GM10266 (cell line): Measurements from ENCODE around the gene SEPHS2.

Experiments
- DNase-seq: peaks from one replicate; pipeline ENCODE4 v3.0.0; 2012; ENCODE audit errors: extremely low spot score
- CTCF ChIP-seq: IDR thresholded peaks from 2 replicates; pipeline ENCODE4 v1.5.1; 2012; ENCODE audit warnings: mild to moderate bottlenecking, low read depth; ENCODE audit not compliant: control insufficient read depth, insufficient read depth; ENCODE audit errors: missing control alignments

Gene SEPHS2

GRCh38 chr16:30438835-30439234 is 6.8 kb downstream of the SEPHS2 start:
- no peak for DNase-seq
- no peak for TF ChIP-seq CTCF

- DNase-seq = no peak
- no peak for TF ChIP-seq CTCF
These were observed 8.1 kb downstream of the SEPHS2 start for GRCh38 chr16:30437511-30438046.

DNA sequence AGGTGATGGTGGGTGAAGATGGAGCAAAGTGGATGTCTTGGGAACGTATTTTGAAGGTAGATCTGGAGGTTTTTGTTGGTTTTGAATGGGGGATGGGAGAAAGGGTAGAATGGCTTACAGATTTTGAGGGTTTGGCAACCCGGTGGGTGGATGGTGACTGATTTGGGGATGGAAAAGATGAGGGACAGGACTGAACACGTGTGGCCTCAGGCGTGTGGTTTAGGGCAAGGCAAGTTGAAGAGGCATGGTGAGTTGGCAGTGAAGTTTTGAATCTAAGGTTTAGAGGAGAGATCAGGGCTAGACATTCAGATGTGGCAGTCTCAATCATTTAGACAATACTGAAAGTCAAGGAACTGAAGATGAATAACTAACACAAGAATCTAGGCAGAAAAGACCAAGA is 10.8 kb downstream of the SEPHS2 start:
- TF ChIP-seq CTCF = no peak
- no peak for DNase-seq

DNA sequence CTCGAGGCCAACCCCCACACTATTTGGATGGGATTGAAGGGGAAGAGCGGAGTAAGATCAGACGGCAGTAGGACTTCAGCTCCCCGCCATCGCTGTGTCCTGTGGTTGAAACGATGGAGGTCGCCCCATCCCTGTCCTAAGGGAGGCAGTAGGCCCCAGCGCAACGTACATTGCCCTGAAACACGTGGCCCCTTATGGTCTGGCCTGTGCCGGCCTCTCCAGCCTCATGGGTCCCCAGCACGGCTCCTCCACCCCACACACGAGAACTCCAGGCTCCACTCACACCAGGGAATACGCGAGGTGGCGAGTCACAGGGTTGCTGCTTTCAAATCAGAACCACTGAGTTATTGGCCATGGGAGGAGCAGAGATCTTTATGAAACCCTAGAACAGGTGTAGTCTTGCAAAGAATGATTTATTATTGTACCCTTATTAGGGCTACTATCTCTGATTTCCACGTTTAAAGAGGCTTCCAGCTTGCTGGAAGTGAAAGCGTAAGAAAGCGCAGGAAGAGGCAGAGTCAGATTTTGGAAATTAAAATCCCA is 15.2 kb downstream of the SEPHS2 start:
- peak; percentile 37 for TF ChIP-seq CTCF
- no peak for DNase-seq

- peak; percentile 91 for DNase-seq
- peak; percentile 82 for TF ChIP-seq CTCF
These were observed 15.8 kb downstream of the SEPHS2 start, which contains the start of gene DCTPP1 for GRCh38 chr16:30429678-30430427. Gene DCTPP1 (minus strand): TSS chr16:30430030. CDS start chr16:30429980, 50 bp downstream.

DNA sequence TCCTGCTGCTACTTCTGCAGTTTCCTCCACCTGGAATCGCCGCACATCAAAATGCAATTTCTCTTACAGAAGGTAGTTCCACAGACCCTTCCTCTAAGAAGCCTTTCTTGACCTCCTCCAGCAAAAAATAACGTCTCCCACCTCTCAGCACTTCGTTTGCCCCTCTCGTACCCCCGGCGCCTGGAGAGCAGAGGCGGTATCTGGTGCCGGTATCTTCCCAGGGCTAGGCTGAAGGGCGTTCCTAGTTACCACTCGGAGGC is 16.3 kb downstream of the SEPHS2 start:
- DNase-seq = no peak
- no peak for TF ChIP-seq CTCF

DNA sequence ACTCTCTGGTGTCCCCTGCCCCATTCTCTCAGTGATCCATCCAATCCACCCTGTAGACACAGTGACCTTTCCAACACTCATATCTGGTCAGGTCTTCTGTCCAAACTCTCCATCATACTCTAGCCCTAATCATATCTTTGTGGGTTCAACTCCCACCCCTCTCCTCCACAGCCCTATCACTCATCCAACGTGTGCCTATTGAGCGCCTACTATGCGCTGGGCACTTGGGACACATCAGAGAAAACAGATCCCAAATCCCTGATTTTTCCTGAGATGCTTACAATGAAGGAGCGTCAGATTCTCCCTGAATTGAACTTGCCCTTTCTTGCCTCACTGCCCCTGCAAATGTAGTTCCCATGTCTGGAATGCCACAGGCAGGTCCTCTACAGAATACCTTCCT is 17.6 kb downstream of the SEPHS2 start:
- no peak for DNase-seq
- no peak for TF ChIP-seq CTCF
